Measurements from ENCODE around the gene PIGT.

PIGT gene

GRCh38 chr20:45425561-45425960 lies 9.6 kb downstream of the PIGT start:
- no peak overlapping the region for H3K14ac ChIP-seq (ENCODE audit: low read length)
- peaks cover 26 to 27% of the 10 kb centered on the region in 2 experiments for H3K36me3 ChIP-seq (ENCODE audit: control insufficient read depth in 1 of 2, insufficient read depth in 2 of 2, low read length in 2 of 2)
- H2BK5ac ChIP-seq (ENCODE audit: low read depth, low read length, poor library complexity): no peak overlapping the region
- peak overlapping the region; percentile 20 for H3K4me3 ChIP-seq (ENCODE audit: low read depth, low read length)
- H4K12ac ChIP-seq (ENCODE audit: low read depth, low read length): no peak overlapping the region
- no peaks in the 10 kb centered on the region for H3K4me1 ChIP-seq (ENCODE audit: control insufficient read depth in 1 of 2, insufficient read depth in 2 of 2, low read length in 2 of 2)
- no peaks in the 10 kb centered on the region for H3K79me1 ChIP-seq (ENCODE audit: low read length)
- no CpG with 5 or more reads among the region's 17 CpGs for WGBS (ENCODE audit: extremely low coverage, insufficient coverage, insufficient read length)
- no peak overlapping the region for H3K27ac ChIP-seq (ENCODE audit: low read depth, low read length)
- H3K9ac ChIP-seq (ENCODE audit: low read length): no peak overlapping the region
- no peak overlapping the region for H3K23ac ChIP-seq (ENCODE audit: low read length)
- no peak overlapping the region for H3K18ac ChIP-seq (ENCODE audit: low read length)
- no peak overlapping the region for H2AK5ac ChIP-seq (ENCODE audit: low read length)
- H2AFZ ChIP-seq (ENCODE audit: insufficient read depth, low read length, poor library complexity): no peak overlapping the region
- H3K9me3 ChIP-seq (ENCODE audit: insufficient read depth, low read depth, low read length): peaks cover 4% of the 10 kb centered on the region
- H3K27me3 ChIP-seq (ENCODE audit: insufficient read depth, low read length): no peaks in the 10 kb centered on the region
- no peak for DNase-seq
- no peak overlapping the region for H3K4me2 ChIP-seq (ENCODE audit: low read length)
- H4K91ac ChIP-seq (ENCODE audit: low read depth, low read length): no peak overlapping the region
- no peak overlapping the region for H3K4ac ChIP-seq (ENCODE audit: low read depth, low read length)
- no peaks in the 10 kb centered on the region for H3K79me2 ChIP-seq (ENCODE audit: control insufficient read depth, insufficient read depth, low read length, poor library complexity)
- H2BK120ac ChIP-seq (ENCODE audit: insufficient read depth, low read length, poor library complexity): no peak overlapping the region
- no peak overlapping the region for H4K8ac ChIP-seq (ENCODE audit: low read depth, low read length)
- H2BK12ac ChIP-seq (ENCODE audit: low read length): no peak overlapping the region

GRCh38 chr20:45426320-45427016 lies 10.5 kb downstream of the PIGT start:
- H2AK5ac ChIP-seq (ENCODE audit: low read length): no peak overlapping the region
- no peak for DNase-seq

GRCh38 chr20:45427236-45428149 lies 11.6 kb downstream of the PIGT start:
- no peak overlapping the region for H3K27ac ChIP-seq (ENCODE audit: low read depth, low read length)
- H3K4me1 ChIP-seq (ENCODE audit: control insufficient read depth in 1 of 2, insufficient read depth in 2 of 2, low read length in 2 of 2): no peaks in the 10 kb centered on the region
- no peak overlapping the region for H3K9ac ChIP-seq (ENCODE audit: low read length)
- no peak overlapping the region for H4K12ac ChIP-seq (ENCODE audit: low read depth, low read length)
- H2BK5ac ChIP-seq (ENCODE audit: low read depth, low read length, poor library complexity): no peak overlapping the region
- H3K4me3 ChIP-seq (ENCODE audit: low read depth, low read length): no peak overlapping the region
- DNase-seq: peak; percentile 22 to 38
- peaks cover 17 to 18% of the 10 kb centered on the region in 2 experiments for H3K36me3 ChIP-seq (ENCODE audit: control insufficient read depth in 1 of 2, insufficient read depth in 2 of 2, low read length in 2 of 2)
- H2BK120ac ChIP-seq (ENCODE audit: insufficient read depth, low read length, poor library complexity): no peak overlapping the region
- H2BK12ac ChIP-seq (ENCODE audit: low read length): no peak overlapping the region
- H2AFZ ChIP-seq (ENCODE audit: insufficient read depth, low read length, poor library complexity): no peak overlapping the region
- no peak overlapping the region for H4K8ac ChIP-seq (ENCODE audit: low read depth, low read length)
- no peak overlapping the region for H3K14ac ChIP-seq (ENCODE audit: low read length)
- H2AK5ac ChIP-seq (ENCODE audit: low read length): no peak overlapping the region
- H3K18ac ChIP-seq (ENCODE audit: low read length): no peak overlapping the region
- H3K27me3 ChIP-seq (ENCODE audit: insufficient read depth, low read length): no peaks in the 10 kb centered on the region
- H4K91ac ChIP-seq (ENCODE audit: low read depth, low read length): no peak overlapping the region
- no peak overlapping the region for H3K4ac ChIP-seq (ENCODE audit: low read depth, low read length)
- no CpG with 5 or more reads among the region's 14 CpGs for WGBS (ENCODE audit: extremely low coverage, insufficient coverage, insufficient read length)
- H3K79me1 ChIP-seq (ENCODE audit: low read length): no peaks in the 10 kb centered on the region
- peaks cover 4% of the 10 kb centered on the region for H3K9me3 ChIP-seq (ENCODE audit: insufficient read depth, low read depth, low read length)
- no peak overlapping the region for H3K23ac ChIP-seq (ENCODE audit: low read length)
- no peak overlapping the region for H3K4me2 ChIP-seq (ENCODE audit: low read length)
- no peaks in the 10 kb centered on the region for H3K79me2 ChIP-seq (ENCODE audit: control insufficient read depth, insufficient read depth, low read length, poor library complexity)

More at GRCh38 chr20:45426320-45427016, 10.5 kb downstream of the PIGT start:
- H3K4me3 ChIP-seq (ENCODE audit: low read depth, low read length): no peak overlapping the region
- H4K12ac ChIP-seq (ENCODE audit: low read depth, low read length): no peak overlapping the region
- no peak overlapping the region for H4K8ac ChIP-seq (ENCODE audit: low read depth, low read length)
- no peak overlapping the region for H4K91ac ChIP-seq (ENCODE audit: low read depth, low read length)
- no peak overlapping the region for H2AFZ ChIP-seq (ENCODE audit: insufficient read depth, low read length, poor library complexity)
- peaks cover 4% of the 10 kb centered on the region for H3K9me3 ChIP-seq (ENCODE audit: insufficient read depth, low read depth, low read length)
- H3K4me1 ChIP-seq (ENCODE audit: control insufficient read depth in 1 of 2, insufficient read depth in 2 of 2, low read length in 2 of 2): no peaks in the 10 kb centered on the region
- H3K79me2 ChIP-seq (ENCODE audit: control insufficient read depth, insufficient read depth, low read length, poor library complexity): no peaks in the 10 kb centered on the region
- no peak overlapping the region for H3K4me2 ChIP-seq (ENCODE audit: low read length)
- H2BK120ac ChIP-seq (ENCODE audit: insufficient read depth, low read length, poor library complexity): no peak overlapping the region
- H3K9ac ChIP-seq (ENCODE audit: low read length): no peak overlapping the region
- no peaks in the 10 kb centered on the region for H3K27me3 ChIP-seq (ENCODE audit: insufficient read depth, low read length)
- H3K36me3 ChIP-seq (ENCODE audit: control insufficient read depth in 1 of 2, insufficient read depth in 2 of 2, low read length in 2 of 2): peaks cover 19% of the 10 kb centered on the region in 2 experiments
- no peak overlapping the region for H3K27ac ChIP-seq (ENCODE audit: low read depth, low read length)
- WGBS (ENCODE audit: extremely low coverage, insufficient coverage, insufficient read length): no CpG with 5 or more reads among the region's 5 CpGs
- H3K4ac ChIP-seq (ENCODE audit: low read depth, low read length): no peak overlapping the region
- no peak overlapping the region for H3K23ac ChIP-seq (ENCODE audit: low read length)
- no peak overlapping the region for H3K18ac ChIP-seq (ENCODE audit: low read length)
- no peaks in the 10 kb centered on the region for H3K79me1 ChIP-seq (ENCODE audit: low read length)
- no peak overlapping the region for H3K14ac ChIP-seq (ENCODE audit: low read length)
- no peak overlapping the region for H2BK5ac ChIP-seq (ENCODE audit: low read depth, low read length, poor library complexity)
- no peak overlapping the region for H2BK12ac ChIP-seq (ENCODE audit: low read length)

GRCh38 chr20:45429618-45430017 lies 13.7 kb downstream of the PIGT start:
- Histone ChIP-seq H3K79me1 (ENCODE audit: low read length) (no peaks in the 10 kb centered on the region), H3K79me2 (ENCODE audit: control insufficient read depth, insufficient read depth, low read length, poor library complexity) (no peaks in the 10 kb centered on the region), H3K4me2 (ENCODE audit: low read length) (no peak overlapping the region), H4K12ac (ENCODE audit: low read depth, low read length) (no peak overlapping the region), H4K8ac (ENCODE audit: low read depth, low read length) (no peak overlapping the region), H3K36me3 (ENCODE audit: control insufficient read depth in 1 of 2, insufficient read depth in 2 of 2, low read length in 2 of 2) (peaks cover 9 to 10% of the 10 kb centered on the region in 2 experiments), H2AK5ac (ENCODE audit: low read length) (no peak overlapping the region), H4K91ac (ENCODE audit: low read depth, low read length) (no peak overlapping the region), H3K4ac (ENCODE audit: low read depth, low read length) (no peak overlapping the region), H3K4me3 (ENCODE audit: low read depth, low read length) (no peak overlapping the region), H3K4me1 (ENCODE audit: control insufficient read depth in 1 of 2, insufficient read depth in 2 of 2, low read length in 2 of 2) (no peaks in the 10 kb centered on the region), H3K27me3 (ENCODE audit: insufficient read depth, low read length) (no peaks in the 10 kb centered on the region), H2BK5ac (ENCODE audit: low read depth, low read length, poor library complexity) (no peak overlapping the region), H3K9me3 (ENCODE audit: insufficient read depth, low read depth, low read length) (no peaks in the 10 kb centered on the region), H3K18ac (ENCODE audit: low read length) (no peak overlapping the region), H2BK120ac (ENCODE audit: insufficient read depth, low read length, poor library complexity) (no peak overlapping the region), H3K23ac (ENCODE audit: low read length) (no peak overlapping the region), H3K27ac (ENCODE audit: low read depth, low read length) (no peak overlapping the region), H2BK12ac (ENCODE audit: low read length) (no peak overlapping the region), H3K9ac (ENCODE audit: low read length) (no peak overlapping the region), H3K14ac (ENCODE audit: low read length) (no peak overlapping the region), H2AFZ (ENCODE audit: insufficient read depth, low read length, poor library complexity) (no peak overlapping the region)
- no CpG with 5 or more reads among the region's 2 CpGs for WGBS (ENCODE audit: extremely low coverage, insufficient coverage, insufficient read length)
- DNase-seq: no peak
